PFSK-1 (cell line): ENCODE measurements around the gene CCDC196. TPM values are rescaled to one million over a fixed set of nuclear protein-coding genes. Genes with fewer than 3 reads are reported as not detected.

Source experiments
- FOXP2 ChIP-seq: optimal IDR thresholded peaks from 2 replicates; pipeline ENCODE3; 2011; ENCODE audit warnings: borderline replicate concordance, control low read depth, inconsistent platforms; ENCODE audit not compliant: insufficient read depth; ENCODE audit errors: extremely low read length, extremely low read depth
- POLR2AphosphoS5 ChIP-seq: IDR thresholded peaks from 2 replicates; pipeline ENCODE4 v1.6.1; 2012; ENCODE audit warnings: low read depth, mild to moderate bottlenecking, control low read depth, low read length, moderate library complexity
- SIN3A ChIP-seq: IDR thresholded peaks from 2 replicates; pipeline ENCODE4 v1.6.1; 2012; ENCODE audit warnings: mild to moderate bottlenecking, low read length, moderate library complexity, borderline replicate concordance; ENCODE audit not compliant: insufficient read depth
- TAF1 ChIP-seq: IDR thresholded peaks from 2 replicates; pipeline ENCODE4 v1.6.1; 2012; ENCODE audit warnings: low read length, control low read depth, borderline replicate concordance; ENCODE audit not compliant: insufficient read depth
- polyA plus RNA-seq: library from polyadenylated mRNA; unstranded; fragments of >200 nt; gene quantifications from one replicate; pipeline ENCODE4 v1.2.1, GENCODE V29; 2012; ENCODE audit warnings: low read depth, missing spikeins; ENCODE audit not compliant: insufficient read length
- TF ChIP-seq, protein P1 (sequence below), 2 experiments: IDR thresholded peaks; 2 replicates each; pipeline versions ENCODE4 v1.6.1 to v1.8.0; 2011 to 2012; ENCODE audit warnings: low read depth in 2 of 2, low read length in 2 of 2, control low read depth in 1 of 2, inconsistent platforms in 1 of 2, mild to moderate bottlenecking in 1 of 2, moderate library complexity in 1 of 2; ENCODE audit not compliant: insufficient read depth in 1 of 2

Gene CCDC196, protein sequence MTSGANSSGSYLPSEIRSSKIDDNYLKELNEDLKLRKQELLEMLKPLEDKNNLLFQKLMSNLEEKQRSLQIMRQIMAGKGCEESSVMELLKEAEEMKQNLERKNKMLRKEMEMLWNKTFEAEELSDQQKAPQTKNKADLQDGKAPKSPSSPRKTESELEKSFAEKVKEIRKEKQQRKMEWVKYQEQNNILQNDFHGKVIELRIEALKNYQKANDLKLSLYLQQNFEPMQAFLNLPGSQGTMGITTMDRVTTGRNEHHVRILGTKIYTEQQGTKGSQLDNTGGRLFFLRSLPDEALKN
- polyA plus RNA-seq: not detected

DNA sequence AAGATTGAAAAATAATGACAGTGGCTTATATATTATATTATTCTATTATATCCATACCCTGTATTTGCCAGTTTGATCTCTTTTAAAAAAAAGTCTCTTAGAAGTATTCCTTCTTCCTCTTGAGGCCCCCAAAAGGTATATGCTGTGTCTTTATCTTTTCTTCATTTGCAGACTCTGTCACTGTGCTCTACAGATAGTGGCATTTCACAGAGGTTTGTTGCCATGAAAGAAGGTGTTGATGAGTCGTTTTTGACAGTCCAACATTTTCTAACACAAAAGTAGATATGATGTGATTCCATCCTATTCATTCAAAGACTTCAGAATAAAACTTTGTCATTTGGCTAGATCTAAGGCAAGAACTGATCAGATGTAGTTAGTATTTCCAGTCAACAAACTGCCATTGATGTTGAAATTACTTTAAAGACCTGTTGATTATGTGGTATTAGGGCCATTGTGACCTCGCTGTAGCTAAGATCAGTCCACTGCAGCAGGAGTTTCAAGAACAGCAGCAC is at the start of gene CCDC196:
Gene CCDC196 (plus strand): TSS at position 462 of the 512 bp plus-strand sequence. CDS start 132 bp downstream, outside the sequence.
- no peak for TF ChIP-seq SIN3A
- TF ChIP-seq POLR2AphosphoS5: no peak
- no peak for TF ChIP-seq FOXP2
- TF ChIP-seq, protein P1, sequence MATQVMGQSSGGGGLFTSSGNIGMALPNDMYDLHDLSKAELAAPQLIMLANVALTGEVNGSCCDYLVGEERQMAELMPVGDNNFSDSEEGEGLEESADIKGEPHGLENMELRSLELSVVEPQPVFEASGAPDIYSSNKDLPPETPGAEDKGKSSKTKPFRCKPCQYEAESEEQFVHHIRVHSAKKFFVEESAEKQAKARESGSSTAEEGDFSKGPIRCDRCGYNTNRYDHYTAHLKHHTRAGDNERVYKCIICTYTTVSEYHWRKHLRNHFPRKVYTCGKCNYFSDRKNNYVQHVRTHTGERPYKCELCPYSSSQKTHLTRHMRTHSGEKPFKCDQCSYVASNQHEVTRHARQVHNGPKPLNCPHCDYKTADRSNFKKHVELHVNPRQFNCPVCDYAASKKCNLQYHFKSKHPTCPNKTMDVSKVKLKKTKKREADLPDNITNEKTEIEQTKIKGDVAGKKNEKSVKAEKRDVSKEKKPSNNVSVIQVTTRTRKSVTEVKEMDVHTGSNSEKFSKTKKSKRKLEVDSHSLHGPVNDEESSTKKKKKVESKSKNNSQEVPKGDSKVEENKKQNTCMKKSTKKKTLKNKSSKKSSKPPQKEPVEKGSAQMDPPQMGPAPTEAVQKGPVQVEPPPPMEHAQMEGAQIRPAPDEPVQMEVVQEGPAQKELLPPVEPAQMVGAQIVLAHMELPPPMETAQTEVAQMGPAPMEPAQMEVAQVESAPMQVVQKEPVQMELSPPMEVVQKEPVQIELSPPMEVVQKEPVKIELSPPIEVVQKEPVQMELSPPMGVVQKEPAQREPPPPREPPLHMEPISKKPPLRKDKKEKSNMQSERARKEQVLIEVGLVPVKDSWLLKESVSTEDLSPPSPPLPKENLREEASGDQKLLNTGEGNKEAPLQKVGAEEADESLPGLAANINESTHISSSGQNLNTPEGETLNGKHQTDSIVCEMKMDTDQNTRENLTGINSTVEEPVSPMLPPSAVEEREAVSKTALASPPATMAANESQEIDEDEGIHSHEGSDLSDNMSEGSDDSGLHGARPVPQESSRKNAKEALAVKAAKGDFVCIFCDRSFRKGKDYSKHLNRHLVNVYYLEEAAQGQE (IDR thresholded peaks at IDR 0.05; ENCODE audit: insufficient read depth in 1 of 2, low read depth in 2 of 2, low read length in 2 of 2): no peak
- no peak for TF ChIP-seq TAF1

DNA sequence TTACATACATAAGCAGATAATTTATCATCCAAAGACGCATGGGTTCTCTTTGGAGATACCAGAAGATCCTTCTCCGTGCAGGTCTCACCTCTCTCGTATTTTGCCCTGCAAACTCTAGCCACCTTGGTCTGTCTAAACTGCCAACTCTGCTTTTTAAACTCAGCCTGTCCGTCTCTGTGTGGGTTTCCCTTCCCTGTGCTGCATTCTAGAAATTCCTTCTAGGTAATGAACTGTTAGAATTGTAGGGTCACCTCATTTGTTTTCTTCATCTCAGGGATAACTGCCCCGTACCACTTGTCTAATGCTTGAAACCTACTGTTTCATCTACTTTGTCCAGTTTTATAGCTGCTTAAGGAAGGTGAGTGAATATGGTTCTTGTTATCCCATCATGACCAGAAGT is 45.4 kb upstream of the CCDC196 start:
- TF ChIP-seq SIN3A (no peak), FOXP2 (no peak), TAF1 (no peak), POLR2AphosphoS5 (no peak)
- TF ChIP-seq, protein P1 (IDR thresholded peaks at IDR 0.05; ENCODE audit: insufficient read depth in 1 of 2, low read depth in 2 of 2, low read length in 2 of 2): no peak

DNA sequence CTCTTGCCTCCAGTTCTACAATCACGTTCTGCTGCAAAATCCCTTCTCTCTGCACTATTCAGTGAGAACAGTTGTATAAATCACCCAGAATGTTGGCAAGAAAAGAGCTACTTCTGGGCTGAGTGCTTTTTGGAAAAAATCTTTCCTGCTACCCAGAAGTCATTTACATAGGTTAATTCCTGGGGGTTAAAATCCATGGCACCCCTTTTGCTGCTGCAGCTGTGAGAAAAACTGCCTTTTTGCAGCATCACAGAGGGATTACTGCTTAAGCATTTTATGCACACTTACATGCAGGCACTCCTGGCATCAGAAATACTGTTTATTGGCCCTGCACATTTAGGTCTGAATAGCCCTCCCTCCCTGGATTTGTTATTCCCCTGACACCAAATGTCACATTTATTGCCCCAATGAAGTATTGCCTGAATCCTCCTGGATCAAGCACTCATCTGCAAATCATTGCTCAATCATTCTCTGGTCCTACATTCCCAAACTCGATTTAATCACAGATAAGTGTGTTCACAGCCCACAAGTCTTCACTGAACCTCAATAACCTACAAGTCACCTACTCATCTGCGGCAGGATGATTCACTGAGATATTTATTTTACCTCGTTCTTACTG is 43.1 kb upstream of the CCDC196 start:
- TF ChIP-seq SIN3A: no peak
- TF ChIP-seq, protein P1 (IDR thresholded peaks at IDR 0.05; ENCODE audit: insufficient read depth in 1 of 2, low read depth in 2 of 2, low read length in 2 of 2): no peak
- TF ChIP-seq POLR2AphosphoS5: no peak
- TF ChIP-seq TAF1: no peak
- no peak for TF ChIP-seq FOXP2

DNA sequence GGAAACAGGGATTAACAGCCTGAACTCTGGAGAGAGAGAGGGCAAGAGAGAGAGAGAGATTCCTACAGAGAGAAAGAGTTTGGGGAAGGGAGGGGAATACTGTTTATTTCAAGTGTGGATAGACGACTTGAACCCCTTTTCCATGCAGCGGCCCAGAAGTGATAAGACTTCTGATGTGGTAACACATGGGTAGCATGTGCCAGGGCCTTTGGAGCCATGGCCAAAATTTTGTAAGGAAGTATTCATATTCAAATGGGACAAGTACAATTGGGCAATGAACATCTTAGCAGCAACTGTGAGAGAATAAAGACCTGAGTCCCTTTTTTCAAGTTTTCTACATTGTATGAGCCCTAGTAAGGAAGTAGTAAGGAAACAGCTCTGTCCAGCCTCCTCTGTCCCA is 42.4 kb upstream of the CCDC196 start:
- TF ChIP-seq SIN3A: no peak
- TF ChIP-seq FOXP2: no peak
- TF ChIP-seq TAF1: no peak
- TF ChIP-seq, protein P1 (IDR thresholded peaks at IDR 0.05; ENCODE audit: insufficient read depth in 1 of 2, low read depth in 2 of 2, low read length in 2 of 2): no peak
- no peak for TF ChIP-seq POLR2AphosphoS5
